SU-DHL-6 (cell line): ENCODE results near the gene RLF.

Experiments
- CTCF ChIP-seq: fragments of 200-600 bp; sonication (generic); IDR thresholded peaks from one replicate; pipeline ENCODE4 v1.5.1; 2017; ENCODE audit warnings: antibody characterized with exemption, mild to moderate bottlenecking, low read length, moderate library complexity; ENCODE audit not compliant: insufficient read depth, poor library complexity, severe bottlenecking
- EZH2phosphoT487 ChIP-seq: fragments of 200-600 bp; sonication (generic), shearing (Covaris generic); conservative IDR thresholded peaks from 2 replicates; pipeline ENCODE4 v1.6.1; 2018; ENCODE audit warnings: mild to moderate bottlenecking, antibody characterized with exemption, low read length, moderate library complexity, mixed read lengths

GRCh38 chr1:40171036-40171435, 9.8 kb downstream of the RLF start:
- no peak for TF ChIP-seq CTCF
- TF ChIP-seq EZH2phosphoT487 = no peak
